ENCODE measurements around the gene VTA1. TPM values are rescaled to one million over a fixed set of nuclear protein-coding genes. Genes with fewer than 3 reads are reported as not detected.

The VTA1 gene
- total RNA-seq, 1 donor: 89.8 TPM

DNA sequence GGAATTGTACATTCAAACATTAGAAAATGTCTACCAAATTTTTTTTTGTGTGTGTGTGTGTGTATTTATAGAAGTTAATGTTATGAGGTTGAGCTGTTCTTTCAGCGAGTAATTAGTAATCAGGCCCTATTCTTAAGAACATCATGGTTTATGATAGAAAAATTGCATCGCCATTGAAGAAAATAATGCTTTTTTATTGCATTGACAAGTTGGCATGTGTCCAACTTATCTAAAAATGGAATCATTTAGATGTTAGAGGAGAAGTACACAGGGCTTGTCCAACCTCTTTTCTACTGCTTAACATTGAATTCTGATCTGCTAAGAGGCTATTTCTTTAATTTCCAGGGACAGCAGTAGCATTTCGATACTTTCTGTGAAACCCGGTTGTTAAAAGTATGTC, 93.1 kb downstream of the VTA1 start:
- no peak overlapping the region for H3K4me3 ChIP-seq (ENCODE audit: low read depth, low read length)
- TF ChIP-seq CTCF (IDR thresholded peaks at IDR 0.05; ENCODE audit: insufficient read depth, low read depth, low read length): no peak
- DNase-seq (ENCODE audit: low read depth): no peak

DNA sequence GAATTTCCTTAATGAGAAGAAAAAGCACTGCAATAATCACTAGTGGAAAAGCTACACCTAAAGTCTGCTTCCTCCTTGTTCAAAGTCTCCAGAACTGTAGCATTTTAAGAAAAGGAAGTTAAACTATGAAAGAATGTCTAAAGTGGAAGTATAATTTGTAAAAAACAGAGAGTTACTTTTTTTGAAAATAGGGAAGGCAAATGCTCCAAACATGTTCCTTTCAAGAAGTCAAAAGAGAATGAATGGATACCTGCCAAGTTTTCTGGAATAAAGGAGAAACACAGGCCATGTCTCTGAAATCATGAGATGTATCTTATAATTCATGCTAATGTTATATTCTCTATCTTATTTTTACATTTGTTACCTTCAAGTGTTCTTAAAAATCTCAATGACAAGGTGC, 94.0 kb downstream of the VTA1 start:
- no peak for DNase-seq (ENCODE audit: low read depth)
- TF ChIP-seq CTCF (IDR thresholded peaks at IDR 0.05; ENCODE audit: insufficient read depth, low read depth, low read length): no peak
- H3K4me3 ChIP-seq (ENCODE audit: low read depth, low read length): no peak overlapping the region

GRCh38 chr6:142242269-142242668, 95.2 kb downstream of the VTA1 start:
- TF ChIP-seq CTCF (IDR thresholded peaks at IDR 0.05; ENCODE audit: insufficient read depth, low read depth, low read length): no peak
- peak; percentile 10 for DNase-seq (ENCODE audit: low read depth)
- H3K4me3 ChIP-seq (ENCODE audit: low read depth, low read length): no peak overlapping the region

- no peak for DNase-seq (ENCODE audit: low read depth)
- no peak overlapping the region for H3K4me3 ChIP-seq (ENCODE audit: low read depth, low read length)
- no peak for TF ChIP-seq CTCF (IDR thresholded peaks at IDR 0.05; ENCODE audit: insufficient read depth, low read depth, low read length)
These were observed 99.9 kb downstream of the VTA1 start for GRCh38 chr6:142246960-142247359.

DNA sequence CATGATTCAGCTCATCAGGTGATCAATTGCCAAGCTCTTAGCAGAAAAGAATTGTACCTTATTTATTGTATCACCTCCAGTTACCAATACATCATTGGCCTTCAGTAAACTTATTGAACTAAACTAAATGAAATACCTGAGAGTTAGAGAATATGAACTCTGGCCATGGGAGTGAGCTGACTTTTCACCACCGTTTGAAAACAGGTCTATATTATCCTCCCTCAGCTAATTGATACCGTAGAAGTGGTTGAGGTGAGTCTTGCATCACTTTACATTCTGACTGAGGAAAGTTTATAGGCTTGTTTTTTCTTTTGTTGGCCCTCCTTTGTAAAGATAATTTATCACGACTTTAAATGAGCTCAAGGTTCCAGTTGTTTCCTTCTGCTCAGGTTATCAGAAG, 102.2 kb downstream of the VTA1 start:
- DNase-seq (ENCODE audit: low read depth): no peak
- no peak for TF ChIP-seq CTCF (IDR thresholded peaks at IDR 0.05; ENCODE audit: insufficient read depth, low read depth, low read length)
- no peak overlapping the region for H3K4me3 ChIP-seq (ENCODE audit: low read depth, low read length)

- DNase-seq (ENCODE audit: low read depth): no peak
- no peak for TF ChIP-seq CTCF (IDR thresholded peaks at IDR 0.05; ENCODE audit: insufficient read depth, low read depth, low read length)
- no peak overlapping the region for H3K4me3 ChIP-seq (ENCODE audit: low read depth, low read length)
These were observed 104.9 kb downstream of the VTA1 start for GRCh38 chr6:142251930-142252445.

DNA sequence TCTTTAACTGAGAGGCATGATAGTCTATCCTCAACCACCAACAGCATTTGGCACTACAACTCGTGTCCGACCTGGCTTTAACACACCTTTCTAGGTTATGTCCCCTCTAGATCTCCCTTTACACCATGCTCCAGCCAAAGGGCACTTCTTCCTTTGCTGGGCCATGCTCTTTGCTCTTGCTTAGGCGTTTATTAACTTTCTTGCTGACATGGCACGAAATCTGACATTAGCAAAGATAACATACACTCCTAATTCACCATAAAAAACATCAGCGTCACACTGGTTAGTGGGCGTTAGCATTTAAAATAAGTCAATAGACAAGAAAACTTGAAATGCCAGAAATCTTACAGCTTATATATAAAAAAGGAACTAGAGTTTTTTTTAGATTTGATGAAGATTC, 107.5 kb downstream of the VTA1 start:
- no peak for DNase-seq (ENCODE audit: low read depth)
- TF ChIP-seq CTCF (IDR thresholded peaks at IDR 0.05; ENCODE audit: insufficient read depth, low read depth, low read length): no peak
- no peak overlapping the region for H3K4me3 ChIP-seq (ENCODE audit: low read depth, low read length)

All from fibroblast of villous mesenchyme (primary cell).